Subcutaneous adipose tissue (tissue), 4 donors: ENCODE results near the gene ANOS1. TPM values are rescaled to one million over a fixed set of nuclear protein-coding genes. Genes with fewer than 3 reads are reported as not detected.

Experiments used
- CTCF ChIP-seq: fragments of 450-650 bp; IDR thresholded peaks from one replicate; pipeline ENCODE4 v1.5.1; 2016; ENCODE audit warnings: low read depth, mild to moderate bottlenecking, control low read depth, antibody characterized with exemption, moderate library complexity
- total RNA-seq, 4 donors: library from RNA; depleted of rRNA; stranded (reverse); fragments of >200 nt; gene quantifications; one replicate each; pipeline ENCODE4 v1.1.0, GENCODE V29; 2016

The ANOS1 gene, protein sequence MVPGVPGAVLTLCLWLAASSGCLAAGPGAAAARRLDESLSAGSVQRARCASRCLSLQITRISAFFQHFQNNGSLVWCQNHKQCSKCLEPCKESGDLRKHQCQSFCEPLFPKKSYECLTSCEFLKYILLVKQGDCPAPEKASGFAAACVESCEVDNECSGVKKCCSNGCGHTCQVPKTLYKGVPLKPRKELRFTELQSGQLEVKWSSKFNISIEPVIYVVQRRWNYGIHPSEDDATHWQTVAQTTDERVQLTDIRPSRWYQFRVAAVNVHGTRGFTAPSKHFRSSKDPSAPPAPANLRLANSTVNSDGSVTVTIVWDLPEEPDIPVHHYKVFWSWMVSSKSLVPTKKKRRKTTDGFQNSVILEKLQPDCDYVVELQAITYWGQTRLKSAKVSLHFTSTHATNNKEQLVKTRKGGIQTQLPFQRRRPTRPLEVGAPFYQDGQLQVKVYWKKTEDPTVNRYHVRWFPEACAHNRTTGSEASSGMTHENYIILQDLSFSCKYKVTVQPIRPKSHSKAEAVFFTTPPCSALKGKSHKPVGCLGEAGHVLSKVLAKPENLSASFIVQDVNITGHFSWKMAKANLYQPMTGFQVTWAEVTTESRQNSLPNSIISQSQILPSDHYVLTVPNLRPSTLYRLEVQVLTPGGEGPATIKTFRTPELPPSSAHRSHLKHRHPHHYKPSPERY
- 10 to 100 TPM in 3 of 4 donors, 1 to 10 TPM in 1; 3.2 to 15.3 (median 11.8) TPM for total RNA-seq

DNA sequence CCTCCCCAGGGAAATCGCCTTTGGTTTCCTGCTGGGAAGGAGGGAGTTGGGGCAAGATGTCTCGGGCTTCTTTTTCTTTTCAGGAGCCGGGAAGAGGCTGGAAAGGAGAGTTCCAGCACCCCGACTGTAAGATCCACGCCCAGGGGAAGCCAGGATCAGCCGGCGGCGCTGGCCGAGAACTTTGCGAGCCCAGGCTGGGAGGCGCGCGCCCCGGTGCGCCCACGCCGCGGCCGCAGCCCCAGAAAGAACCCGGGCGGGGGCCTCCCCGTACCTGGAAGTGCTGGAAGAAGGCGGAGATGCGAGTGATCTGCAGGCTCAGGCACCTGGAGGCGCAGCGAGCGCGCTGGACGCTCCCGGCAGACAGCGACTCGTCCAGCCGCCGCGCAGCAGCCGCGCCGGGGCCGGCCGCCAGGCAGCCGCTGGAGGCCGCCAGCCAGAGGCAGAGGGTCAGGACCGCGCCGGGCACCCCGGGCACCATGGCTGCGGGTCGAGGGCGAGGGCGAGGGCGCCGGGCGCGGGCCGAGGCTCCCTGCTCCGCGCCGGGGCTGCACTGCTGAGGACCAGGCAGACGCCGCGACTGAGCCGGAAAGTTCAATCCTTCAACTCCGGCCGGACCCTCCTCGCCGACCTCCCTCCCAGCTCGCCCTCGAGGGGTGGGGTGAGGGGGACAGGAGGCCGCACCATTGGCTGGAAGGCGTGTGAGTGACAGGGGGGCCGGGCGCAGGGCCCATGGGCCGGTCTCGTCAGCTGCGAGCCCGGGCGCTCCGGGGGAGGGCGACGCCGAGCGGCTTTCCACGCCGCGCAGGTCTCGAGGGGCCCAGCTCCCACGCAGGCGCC lies at the start of gene ANOS1:
TSS of gene ANOS1 (minus strand) at position 579 of the 837 bp plus-strand sequence. CDS start at position 478, 101 bp downstream.
- no peak for TF ChIP-seq CTCF

GRCh38 chrX:8773117-8773516 lies 41.2 kb upstream of the ANOS1 start:
- TF ChIP-seq CTCF = no peak

DNA sequence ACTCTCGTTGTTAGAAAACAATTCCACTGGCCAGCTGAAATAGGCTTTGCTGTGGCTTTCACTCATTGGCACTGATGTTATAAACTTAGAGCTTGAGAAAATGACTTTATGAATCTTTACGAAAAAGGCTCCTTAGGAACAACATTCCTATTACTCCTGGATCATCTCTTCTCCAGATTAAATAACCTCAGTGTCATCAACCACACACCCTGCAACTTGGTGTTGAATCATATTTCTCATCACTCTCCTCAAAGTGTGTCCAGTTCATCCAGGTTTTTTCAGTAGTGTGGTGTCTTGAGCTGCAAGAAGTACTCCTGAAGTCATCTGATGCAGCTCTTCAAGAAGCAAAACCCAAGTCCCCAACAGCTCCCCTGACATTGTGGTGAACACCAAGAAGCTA lies 28.1 kb upstream of the ANOS1 start:
- no peak for TF ChIP-seq CTCF

DNA sequence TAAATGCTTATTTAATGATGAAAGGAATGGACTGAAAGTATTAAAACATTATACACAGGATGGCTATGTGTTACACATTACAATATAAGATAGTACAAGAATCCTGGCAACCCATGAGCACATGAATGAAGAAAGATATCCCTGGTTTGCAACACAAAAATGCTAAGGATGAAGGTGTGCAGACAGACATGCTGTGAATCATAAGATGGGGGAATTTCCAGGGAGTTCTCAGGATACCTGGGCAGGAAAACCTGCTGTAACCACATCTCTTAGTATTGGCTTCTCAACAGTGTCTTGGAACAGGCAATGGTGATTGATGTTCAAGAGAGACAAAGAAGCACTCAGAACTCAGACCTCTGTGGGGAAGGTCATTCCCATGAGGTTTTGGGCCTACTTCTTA lies 23.9 kb upstream of the ANOS1 start:
- no peak for TF ChIP-seq CTCF

DNA sequence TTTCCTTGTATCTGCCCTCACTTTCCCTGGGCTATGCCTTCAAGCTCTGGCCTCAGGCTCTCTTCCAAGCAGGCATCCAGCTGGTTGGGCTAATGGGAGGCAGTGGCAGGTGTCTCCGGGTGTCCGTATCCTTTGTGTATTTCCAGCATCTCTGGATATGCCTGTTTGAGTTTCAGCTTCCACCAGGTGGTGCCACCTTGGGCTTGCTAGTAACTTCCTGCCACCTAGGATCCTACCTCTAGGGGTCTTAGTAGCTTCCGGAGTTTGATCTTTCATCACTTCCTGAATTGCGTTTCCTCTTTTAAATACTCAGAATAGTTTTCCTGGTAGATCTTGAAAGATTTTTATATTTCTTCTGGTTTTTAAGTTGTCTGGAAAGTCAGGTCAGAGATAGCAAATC lies 23.2 kb upstream of the ANOS1 start:
- no peak for TF ChIP-seq CTCF

GRCh38 chrX:8749697-8750096 lies 17.8 kb upstream of the ANOS1 start:
- no peak for TF ChIP-seq CTCF

DNA sequence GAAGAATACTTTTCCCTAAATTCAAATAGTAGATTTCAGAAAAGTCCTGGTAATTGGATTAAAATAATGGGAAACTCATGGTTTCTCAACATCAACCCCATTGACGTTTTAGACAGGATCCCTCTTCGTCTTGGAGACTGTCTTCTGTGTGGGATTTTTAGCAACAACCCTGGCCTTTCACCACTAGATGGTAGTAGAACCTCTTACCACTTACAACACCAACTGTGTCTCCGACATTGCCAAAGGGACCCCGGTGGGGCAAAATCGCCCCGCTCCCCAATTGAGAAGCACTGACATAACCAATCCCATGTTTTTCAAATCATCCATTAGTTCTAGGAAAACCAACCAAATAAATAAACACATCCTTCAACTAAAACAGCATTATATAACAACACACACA lies 16.9 kb upstream of the ANOS1 start:
- TF ChIP-seq CTCF = no peak
